Measurements from ENCODE around the gene ACAP2.

DNA sequence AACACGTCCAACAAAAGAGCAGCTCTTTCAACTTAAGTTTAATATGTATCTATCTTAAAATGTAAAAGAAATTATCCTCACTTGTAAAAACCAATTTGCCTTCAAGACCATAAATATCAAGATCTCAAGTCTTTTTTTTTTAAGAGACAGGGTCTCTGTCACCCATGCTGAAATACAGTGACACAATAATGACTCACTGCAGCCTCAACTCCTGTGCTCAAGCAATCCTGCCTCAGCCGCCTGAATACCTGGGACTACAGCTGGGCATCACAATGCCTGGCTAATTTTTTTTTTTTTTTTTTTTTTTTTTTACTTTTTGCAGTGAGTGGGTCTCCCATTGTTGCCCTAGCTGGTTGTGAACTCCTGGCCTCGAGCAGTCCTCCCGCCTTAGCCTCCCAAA, 26.0 kb downstream of the ACAP2 start:
- TF ChIP-seq EP300 (IDR thresholded peaks at IDR 0.05) (no peak), HDAC2 (IDR thresholded peaks at IDR 0.05) (no peak), BHLHE40 (IDR thresholded peaks at IDR 0.05; ENCODE audit: low read depth, low read length) (no peak), POLR2A (IDR thresholded peaks at IDR 0.05; ENCODE audit: low read length) (no peak), SREBF2 (IDR thresholded peaks at IDR 0.05) (no peak), TP53 (CRISPR knock-in tag; IDR thresholded peaks at IDR 0.05) (no peak), NFE2L2 (conservative IDR thresholded peaks at IDR 0.05; ENCODE audit: low read length) (no peak), MYC (IDR thresholded peaks at IDR 0.05; ENCODE audit: borderline replicate concordance, low read length) (no peak), EHMT2 (IDR thresholded peaks at IDR 0.05; ENCODE audit: low read depth) (no peak), CHD4 (IDR thresholded peaks at IDR 0.05; ENCODE audit: borderline replicate concordance) (no peak)
- TF ChIP-seq, protein P1, sequence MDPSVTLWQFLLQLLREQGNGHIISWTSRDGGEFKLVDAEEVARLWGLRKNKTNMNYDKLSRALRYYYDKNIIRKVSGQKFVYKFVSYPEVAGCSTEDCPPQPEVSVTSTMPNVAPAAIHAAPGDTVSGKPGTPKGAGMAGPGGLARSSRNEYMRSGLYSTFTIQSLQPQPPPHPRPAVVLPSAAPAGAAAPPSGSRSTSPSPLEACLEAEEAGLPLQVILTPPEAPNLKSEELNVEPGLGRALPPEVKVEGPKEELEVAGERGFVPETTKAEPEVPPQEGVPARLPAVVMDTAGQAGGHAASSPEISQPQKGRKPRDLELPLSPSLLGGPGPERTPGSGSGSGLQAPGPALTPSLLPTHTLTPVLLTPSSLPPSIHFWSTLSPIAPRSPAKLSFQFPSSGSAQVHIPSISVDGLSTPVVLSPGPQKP (IDR thresholded peaks at IDR 0.05; ENCODE audit: low read depth, low read length) = no peak
- TF ChIP-seq, protein P2, sequence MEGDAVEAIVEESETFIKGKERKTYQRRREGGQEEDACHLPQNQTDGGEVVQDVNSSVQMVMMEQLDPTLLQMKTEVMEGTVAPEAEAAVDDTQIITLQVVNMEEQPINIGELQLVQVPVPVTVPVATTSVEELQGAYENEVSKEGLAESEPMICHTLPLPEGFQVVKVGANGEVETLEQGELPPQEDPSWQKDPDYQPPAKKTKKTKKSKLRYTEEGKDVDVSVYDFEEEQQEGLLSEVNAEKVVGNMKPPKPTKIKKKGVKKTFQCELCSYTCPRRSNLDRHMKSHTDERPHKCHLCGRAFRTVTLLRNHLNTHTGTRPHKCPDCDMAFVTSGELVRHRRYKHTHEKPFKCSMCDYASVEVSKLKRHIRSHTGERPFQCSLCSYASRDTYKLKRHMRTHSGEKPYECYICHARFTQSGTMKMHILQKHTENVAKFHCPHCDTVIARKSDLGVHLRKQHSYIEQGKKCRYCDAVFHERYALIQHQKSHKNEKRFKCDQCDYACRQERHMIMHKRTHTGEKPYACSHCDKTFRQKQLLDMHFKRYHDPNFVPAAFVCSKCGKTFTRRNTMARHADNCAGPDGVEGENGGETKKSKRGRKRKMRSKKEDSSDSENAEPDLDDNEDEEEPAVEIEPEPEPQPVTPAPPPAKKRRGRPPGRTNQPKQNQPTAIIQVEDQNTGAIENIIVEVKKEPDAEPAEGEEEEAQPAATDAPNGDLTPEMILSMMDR (IDR thresholded peaks at IDR 0.05) = no peak
- TF ChIP-seq, protein P3, sequence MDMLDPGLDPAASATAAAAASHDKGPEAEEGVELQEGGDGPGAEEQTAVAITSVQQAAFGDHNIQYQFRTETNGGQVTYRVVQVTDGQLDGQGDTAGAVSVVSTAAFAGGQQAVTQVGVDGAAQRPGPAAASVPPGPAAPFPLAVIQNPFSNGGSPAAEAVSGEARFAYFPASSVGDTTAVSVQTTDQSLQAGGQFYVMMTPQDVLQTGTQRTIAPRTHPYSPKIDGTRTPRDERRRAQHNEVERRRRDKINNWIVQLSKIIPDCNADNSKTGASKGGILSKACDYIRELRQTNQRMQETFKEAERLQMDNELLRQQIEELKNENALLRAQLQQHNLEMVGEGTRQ (IDR thresholded peaks at IDR 0.05) = no peak
- TF ChIP-seq, protein P4, sequence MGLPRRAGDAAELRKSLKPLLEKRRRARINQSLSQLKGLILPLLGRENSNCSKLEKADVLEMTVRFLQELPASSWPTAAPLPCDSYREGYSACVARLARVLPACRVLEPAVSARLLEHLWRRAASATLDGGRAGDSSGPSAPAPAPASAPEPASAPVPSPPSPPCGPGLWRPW (IDR thresholded peaks at IDR 0.05) = no peak

Data from A549 (cell line).